Osteoblast (primary cell): ENCODE results near the gene SNAI3. TPM values are rescaled to one million over a fixed set of nuclear protein-coding genes. Genes with fewer than 3 reads are reported as not detected.

Experiments
- DNase-seq: peaks from one replicate; pipeline ENCODE4 v3.0.0; 2011; ENCODE audit warnings: low spot score, mixed read lengths; ENCODE audit not compliant: insufficient read length; ENCODE audit errors: missing footprints
- H2AFZ ChIP-seq: 2 replicates; pipeline ENCODE4 v1.6.0; 2011; ENCODE audit warnings: mild to moderate bottlenecking, low read length
- H3K27ac ChIP-seq: 2 replicates; pipeline ENCODE4 v1.5.1; 2011; ENCODE audit warnings: mild to moderate bottlenecking, low read depth, low read length, moderate library complexity
- H3K27me3 ChIP-seq: 2 replicates; pipeline ENCODE4 v1.6.0; 2012; ENCODE audit warnings: mild to moderate bottlenecking, control low read depth, inconsistent platforms, low read length, moderate library complexity; ENCODE audit not compliant: insufficient read depth
- H3K36me3 ChIP-seq: 2 replicates; pipeline ENCODE4 v1.5.1; 2011; ENCODE audit warnings: mild to moderate bottlenecking, low read length, control low read depth, moderate library complexity; ENCODE audit not compliant: insufficient read depth
- H3K4me1 ChIP-seq: 2 replicates; pipeline ENCODE4 v1.5.1; 2011; ENCODE audit warnings: mild to moderate bottlenecking, low read length, control low read depth, moderate library complexity; ENCODE audit not compliant: insufficient read depth
- H3K4me2 ChIP-seq: 2 replicates; pipeline ENCODE4 v1.6.0; 2011; ENCODE audit warnings: mild to moderate bottlenecking, low read length; ENCODE audit not compliant: insufficient read depth
- H3K4me3 ChIP-seq: fragments of 200-600 bp; sonication (generic); 3 replicates; pipeline ENCODE4 v1.5.1; 2012; ENCODE audit warnings: mild to moderate bottlenecking, low read length, inconsistent platforms; ENCODE audit not compliant: insufficient read depth
- H3K79me2 ChIP-seq: 2 replicates; pipeline ENCODE4 v1.6.0; 2012; ENCODE audit warnings: mild to moderate bottlenecking, low read length, control low read depth, inconsistent platforms; ENCODE audit not compliant: insufficient read depth
- H3K9me3 ChIP-seq: 2 replicates; pipeline ENCODE4 v1.5.1; 2011; ENCODE audit warnings: low read depth, low read length, control low read depth
- H4K20me1 ChIP-seq: 2 replicates; pipeline ENCODE4 v1.6.0; 2012; ENCODE audit warnings: mild to moderate bottlenecking, low read length, control low read depth; ENCODE audit not compliant: insufficient read depth
- total RNA-seq: library from RNA; depleted of rRNA; stranded (reverse); fragments of >200 nt; gene quantifications from 2 replicates; pipeline ENCODE4 v1.2.3, GENCODE V29; 2012
- TF ChIP-seq, protein P1 (sequence below): IDR thresholded peaks from 2 replicates; pipeline ENCODE4 v1.5.1; 2011; ENCODE audit warnings: mild to moderate bottlenecking, low read depth, low read length, moderate library complexity; ENCODE audit errors: extremely low read depth

Gene SNAI3
- total RNA-seq, 1 donor, result not detected

DNA sequence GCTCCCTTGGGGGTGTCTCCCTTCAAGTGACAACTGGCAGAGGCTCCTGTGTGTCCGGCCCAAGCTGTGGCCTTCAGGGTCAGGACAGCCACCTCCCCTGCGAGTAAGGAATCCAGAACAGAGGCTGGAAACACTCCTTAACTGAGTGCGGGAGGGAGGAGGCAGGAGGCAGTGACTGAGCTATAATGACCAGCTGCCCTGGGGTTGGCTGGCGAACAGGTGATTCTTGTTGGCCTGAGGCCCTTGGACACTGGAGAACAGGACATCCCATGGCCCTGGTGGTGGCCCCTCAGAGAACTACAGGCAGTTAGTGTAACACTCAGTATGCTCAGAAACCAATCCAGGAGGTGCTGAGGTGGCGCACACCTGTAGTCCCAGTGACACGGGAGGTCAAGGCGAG, 9.4 kb upstream of the SNAI3 start:
- Histone ChIP-seq H3K4me2 (no peak overlapping the region), H3K79me2 (peaks cover 3% of the 10 kb centered on the region), H3K27ac (no peak overlapping the region), H3K4me1 (peaks cover 4% of the 10 kb centered on the region), H3K36me3 (peaks cover 16% of the 10 kb centered on the region), H3K9me3 (no peaks in the 10 kb centered on the region), H3K4me3 (no peak overlapping the region), H3K27me3 (peaks cover 3% of the 10 kb centered on the region), H2AFZ (no peak overlapping the region), H4K20me1 (no peaks in the 10 kb centered on the region)
- no peak for DNase-seq
- TF ChIP-seq, protein P1, sequence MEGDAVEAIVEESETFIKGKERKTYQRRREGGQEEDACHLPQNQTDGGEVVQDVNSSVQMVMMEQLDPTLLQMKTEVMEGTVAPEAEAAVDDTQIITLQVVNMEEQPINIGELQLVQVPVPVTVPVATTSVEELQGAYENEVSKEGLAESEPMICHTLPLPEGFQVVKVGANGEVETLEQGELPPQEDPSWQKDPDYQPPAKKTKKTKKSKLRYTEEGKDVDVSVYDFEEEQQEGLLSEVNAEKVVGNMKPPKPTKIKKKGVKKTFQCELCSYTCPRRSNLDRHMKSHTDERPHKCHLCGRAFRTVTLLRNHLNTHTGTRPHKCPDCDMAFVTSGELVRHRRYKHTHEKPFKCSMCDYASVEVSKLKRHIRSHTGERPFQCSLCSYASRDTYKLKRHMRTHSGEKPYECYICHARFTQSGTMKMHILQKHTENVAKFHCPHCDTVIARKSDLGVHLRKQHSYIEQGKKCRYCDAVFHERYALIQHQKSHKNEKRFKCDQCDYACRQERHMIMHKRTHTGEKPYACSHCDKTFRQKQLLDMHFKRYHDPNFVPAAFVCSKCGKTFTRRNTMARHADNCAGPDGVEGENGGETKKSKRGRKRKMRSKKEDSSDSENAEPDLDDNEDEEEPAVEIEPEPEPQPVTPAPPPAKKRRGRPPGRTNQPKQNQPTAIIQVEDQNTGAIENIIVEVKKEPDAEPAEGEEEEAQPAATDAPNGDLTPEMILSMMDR, result no peak

DNA sequence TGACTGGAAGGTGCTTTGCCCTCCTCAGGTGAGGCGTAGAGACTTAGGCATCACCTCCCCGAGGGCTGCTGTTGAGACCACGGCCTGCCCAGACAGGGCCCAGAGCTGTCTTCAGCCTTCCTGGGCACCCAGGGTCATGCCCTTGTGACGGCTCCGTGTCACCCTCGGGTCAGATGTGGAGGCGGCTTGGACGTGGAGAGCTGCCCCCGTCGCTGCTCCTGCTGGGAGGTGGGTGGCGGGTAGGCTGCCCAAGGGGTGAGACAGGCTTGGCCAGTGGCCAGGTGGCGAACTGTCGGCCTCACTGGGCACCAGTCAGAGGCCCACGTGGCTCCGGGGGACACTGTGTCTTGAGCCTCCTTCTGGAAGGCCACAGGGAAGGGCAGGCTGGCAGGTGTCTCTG, 8.9 kb upstream of the SNAI3 start:
- no peak overlapping the region for H3K4me3 ChIP-seq
- no peak for DNase-seq
- peaks cover 16% of the 10 kb centered on the region for H3K36me3 ChIP-seq
- no peak overlapping the region for H3K4me2 ChIP-seq
- H3K27me3 ChIP-seq, result peaks cover 6% of the 10 kb centered on the region
- TF ChIP-seq, protein P1, result no peak
- H4K20me1 ChIP-seq, result no peaks in the 10 kb centered on the region
- H3K9me3 ChIP-seq, result no peaks in the 10 kb centered on the region
- no peaks in the 10 kb centered on the region for H3K4me1 ChIP-seq
- H3K79me2 ChIP-seq, result no peaks in the 10 kb centered on the region
- H2AFZ ChIP-seq, result no peak overlapping the region
- no peak overlapping the region for H3K27ac ChIP-seq

DNA sequence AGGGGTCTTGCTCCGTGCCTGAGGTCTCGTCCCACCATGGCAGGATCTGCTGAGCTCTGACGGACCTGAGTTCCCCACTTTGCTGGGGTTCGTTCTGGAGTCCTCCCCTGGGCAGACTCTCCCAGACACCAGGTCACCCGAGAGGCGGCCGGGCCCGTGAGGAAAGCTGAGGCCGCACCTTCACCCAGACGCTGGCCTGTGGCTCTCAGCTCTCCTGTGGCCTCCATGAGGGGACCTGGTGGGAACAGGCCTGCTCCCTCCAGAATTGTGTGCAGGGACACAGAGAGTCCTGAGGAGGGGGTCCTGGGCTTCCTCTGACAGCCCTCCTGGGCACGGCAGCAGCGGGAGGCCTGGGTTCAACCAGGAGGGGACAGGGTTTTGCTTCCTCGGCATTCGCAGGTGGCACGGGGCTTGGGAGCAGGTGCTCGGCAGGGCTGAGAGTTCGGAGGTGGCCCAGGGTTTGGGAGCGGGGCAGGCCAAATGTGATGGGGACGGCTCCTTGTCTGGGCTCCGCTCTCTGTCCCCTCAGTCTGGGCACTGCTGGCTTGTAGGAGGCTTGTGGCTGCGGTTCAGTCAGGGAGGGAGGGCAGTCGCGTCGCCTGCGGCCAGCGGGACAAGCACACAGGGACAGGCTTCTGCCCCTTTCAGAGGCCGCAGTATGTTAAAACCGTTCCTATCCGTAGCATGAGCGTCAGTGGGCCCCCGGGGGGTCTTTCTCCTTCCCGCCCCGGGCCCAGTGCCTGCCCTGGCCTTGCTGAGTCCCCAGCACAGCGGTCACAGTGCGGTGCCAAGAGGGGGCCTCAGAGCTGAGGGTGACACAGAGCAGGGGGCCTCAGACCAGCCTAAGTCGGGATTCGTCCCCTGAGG, 8.1 kb upstream of the SNAI3 start:
- Histone ChIP-seq H3K4me1 (no peaks in the 10 kb centered on the region), H3K4me2 (no peak overlapping the region), H3K27ac (no peak overlapping the region), H3K9me3 (no peaks in the 10 kb centered on the region), H2AFZ (no peak overlapping the region), H3K27me3 (peaks cover 6% of the 10 kb centered on the region), H3K36me3 (peaks cover 14% of the 10 kb centered on the region), H3K4me3 (no peak overlapping the region), H3K79me2 (no peaks in the 10 kb centered on the region), H4K20me1 (no peaks in the 10 kb centered on the region)
- DNase-seq, result no peak
- TF ChIP-seq, protein P1, result no peak

DNA sequence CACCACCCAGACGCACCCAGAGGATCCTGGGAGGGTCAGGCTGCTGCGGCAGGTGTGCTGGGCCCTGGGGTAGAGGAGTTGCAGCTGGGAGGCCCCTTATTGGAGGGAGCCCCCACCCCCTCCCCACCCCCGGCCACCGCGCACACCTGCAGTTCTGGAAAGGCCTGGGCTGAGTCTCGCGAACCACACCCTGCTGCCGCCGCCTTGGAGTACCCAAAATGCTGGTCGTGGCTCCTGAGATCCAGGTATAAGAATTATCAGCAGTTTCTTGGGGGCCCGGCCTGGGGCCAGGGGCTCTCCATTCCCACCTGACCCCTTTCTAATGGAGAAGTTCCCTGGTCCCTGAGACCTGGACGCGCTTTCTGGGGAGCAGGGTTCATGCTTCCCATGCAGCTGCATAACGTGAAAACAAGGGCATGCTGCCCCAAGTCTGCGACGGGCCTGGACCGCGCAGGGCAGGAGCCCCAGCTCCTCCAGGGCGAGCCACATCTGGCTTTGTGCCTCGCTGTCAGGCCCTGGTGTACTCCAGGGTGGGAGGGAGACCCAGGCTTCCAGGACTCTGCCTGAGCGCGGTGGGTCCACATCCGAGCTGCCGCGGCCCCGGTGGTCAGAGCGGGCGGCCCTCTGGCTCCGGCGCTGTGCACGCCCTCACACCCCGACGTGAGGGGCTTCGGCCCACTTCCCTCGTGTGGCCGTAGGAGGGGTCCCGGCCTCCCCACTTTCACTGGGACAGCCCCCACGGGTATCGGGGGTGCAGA, 7.3 kb upstream of the SNAI3 start:
- no peak for DNase-seq
- TF ChIP-seq, protein P1, result no peak
- Histone ChIP-seq H3K79me2 (no peaks in the 10 kb centered on the region), H2AFZ (no peak overlapping the region), H3K36me3 (peaks cover 11% of the 10 kb centered on the region), H3K4me1 (no peaks in the 10 kb centered on the region), H3K27ac (no peak overlapping the region), H3K9me3 (no peaks in the 10 kb centered on the region), H4K20me1 (no peaks in the 10 kb centered on the region), H3K4me3 (no peak overlapping the region), H3K4me2 (no peak overlapping the region), H3K27me3 (peaks cover 9% of the 10 kb centered on the region)
